ENCODE results near the gene LRRC3. TPM values are rescaled to one million over a fixed set of nuclear protein-coding genes. Genes with fewer than 3 reads are reported as not detected.

The LRRC3 gene
- total RNA-seq, 2 experiments from 2014 or later: not detected

GRCh38 chr21:44456915-44457736 is 1.8 kb downstream of the LRRC3 start:
- POLR2A ChIA-PET: no interaction called here
- no peak for DNase-seq (ENCODE audit: low spot score)

GRCh38 chr21:44458971-44459711 is 3.8 kb downstream of the LRRC3 start:
- Histone ChIP-seq H3K27ac (ENCODE audit: low read depth, low read length, poor library complexity, severe bottlenecking) (no peak overlapping the region), H3K4me1 (ENCODE audit: insufficient read depth, low read length, poor library complexity, severe bottlenecking) (no peaks in the 10 kb centered on the region), H3K9me2 (ENCODE audit: insufficient read depth, low read length) (no peaks in the 10 kb centered on the region), H3K36me3 (ENCODE audit: insufficient read depth, low read length) (no peaks in the 10 kb centered on the region), H3K9me3 (ENCODE audit: low read length) (no peaks in the 10 kb centered on the region), H3K4me2 (ENCODE audit: low read length) (no peak overlapping the region), H3K79me2 (ENCODE audit: insufficient read depth, low read depth, low read length) (no peaks in the 10 kb centered on the region), H3K4me3 (ENCODE audit: low read depth, low read length, poor library complexity, severe bottlenecking) (no peak overlapping the region), H2AFZ (ENCODE audit: low read length) (no peak overlapping the region), H4K20me1 (ENCODE audit: insufficient read depth, low read length) (no peaks in the 10 kb centered on the region)
- BruUV-seq (replicated peaks): no TSS peak
- TF ChIP-seq EZH2phosphoT487 (IDR thresholded peaks at IDR 0.05; ENCODE audit: borderline replicate concordance, low read depth, low read length) (no peak), CTCF (conservative IDR thresholded peaks at IDR 0.05; ENCODE audit: low read length) (no peak)
- no peak for DNase-seq (ENCODE audit: low spot score)
- ChIA-PET POLR2A (no interaction called here), CTCF (ENCODE audit: unreplicated experiment) (no interaction called here)
- intact Hi-C loops (cut with micrococcal nuclease; ENCODE audit: unreplicated experiment): no loop called here

More at GRCh38 chr21:44456915-44457736, 1.8 kb downstream of the LRRC3 start:
- Histone ChIP-seq H2AFZ (ENCODE audit: low read length) (no peak overlapping the region), H3K27ac (ENCODE audit: low read depth, low read length, poor library complexity, severe bottlenecking) (no peak overlapping the region), H3K9me3 (ENCODE audit: low read length) (no peaks in the 10 kb centered on the region), H3K4me2 (ENCODE audit: low read length) (no peak overlapping the region), H3K79me2 (ENCODE audit: insufficient read depth, low read depth, low read length) (no peaks in the 10 kb centered on the region), H3K4me1 (ENCODE audit: insufficient read depth, low read length, poor library complexity, severe bottlenecking) (no peaks in the 10 kb centered on the region), H3K9me2 (ENCODE audit: insufficient read depth, low read length) (no peaks in the 10 kb centered on the region), H4K20me1 (ENCODE audit: insufficient read depth, low read length) (no peaks in the 10 kb centered on the region), H3K36me3 (ENCODE audit: insufficient read depth, low read length) (no peaks in the 10 kb centered on the region), H3K4me3 (ENCODE audit: low read depth, low read length, poor library complexity, severe bottlenecking) (no peak overlapping the region)
- CTCF ChIA-PET (ENCODE audit: unreplicated experiment): no interaction called here
- BruUV-seq (replicated peaks): no TSS peak
- intact Hi-C loops (cut with micrococcal nuclease; ENCODE audit: unreplicated experiment): no loop called here
- TF ChIP-seq EZH2phosphoT487 (IDR thresholded peaks at IDR 0.05; ENCODE audit: borderline replicate concordance, low read depth, low read length) (no peak), CTCF (conservative IDR thresholded peaks at IDR 0.05; ENCODE audit: low read length) (no peak)
